ENCODE results near the gene RASGRP2. TPM values are rescaled to one million over a fixed set of nuclear protein-coding genes. Genes with fewer than 3 reads are reported as not detected.

Gene RASGRP2
- polyA plus RNA-seq, 3 donors, result 5.1 to 7.6 (median 5.9) TPM

GRCh38 chr11:64724863-64725532 is 18.9 kb downstream of the RASGRP2 start:
- no peak for DNase-seq (ENCODE audit: extremely low read depth in 1 of 11, low read depth in 9 of 11, low spot score in 4 of 11)

DNA sequence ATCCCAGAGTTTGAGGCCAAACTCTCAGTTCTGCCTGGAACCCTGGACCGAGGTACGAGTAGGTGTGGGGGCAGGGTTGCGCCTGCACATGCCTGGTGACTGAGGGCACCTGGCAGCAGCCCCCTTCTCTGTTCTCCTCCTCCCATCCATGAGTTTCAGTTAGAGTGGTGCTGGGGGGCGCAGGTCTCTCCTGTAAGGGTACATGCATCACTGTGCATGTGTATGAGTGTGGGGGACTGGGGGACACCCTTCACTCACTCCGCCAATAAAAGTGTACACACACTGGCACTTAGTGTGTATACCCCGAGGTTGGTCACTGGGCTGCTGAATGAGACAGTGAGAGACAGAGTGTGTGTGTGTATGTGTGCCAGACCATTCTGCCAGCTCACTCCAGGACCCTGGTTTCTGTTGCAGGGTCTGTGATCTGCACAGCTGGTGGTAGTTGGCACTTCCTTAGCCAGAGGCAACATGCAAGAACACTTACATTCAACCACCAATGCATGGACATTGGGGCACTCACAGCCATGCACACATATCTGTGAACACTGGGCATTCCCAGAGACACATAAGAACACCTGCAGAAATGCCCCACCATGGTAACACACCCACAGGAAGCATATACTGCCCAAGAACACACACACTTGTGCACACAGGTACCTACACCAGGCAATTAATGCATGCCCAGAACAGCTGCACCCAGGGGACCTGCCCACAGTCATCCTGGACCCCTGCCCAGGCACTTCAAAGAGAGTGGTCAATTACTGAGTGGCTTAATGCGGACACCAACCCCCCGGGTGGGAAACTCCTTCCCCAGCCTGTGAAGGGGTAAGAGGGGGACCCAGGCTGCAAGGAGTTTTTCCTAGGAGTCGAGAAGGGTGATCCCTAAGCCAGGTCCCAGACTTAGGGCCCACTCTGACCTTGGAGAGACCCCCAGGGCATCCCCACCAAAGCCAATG is 19.8 kb downstream of the RASGRP2 start:
- no peak for DNase-seq (ENCODE audit: extremely low read depth in 1 of 11, low read depth in 9 of 11, low spot score in 4 of 11)

- no peak for DNase-seq (ENCODE audit: extremely low read depth in 1 of 11, low read depth in 9 of 11, low spot score in 4 of 11)
Measured at GRCh38 chr11:64723117-64723906, 20.6 kb downstream of the RASGRP2 start, which contains the start of gene NRXN2. NRXN2 (minus strand) TSS chr11:64723197; CDS start chr11:64713699, 9,498 bp downstream.

GRCh38 chr11:64722141-64723065 is 21.5 kb downstream of the RASGRP2 start:
- DNase-seq (ENCODE audit: extremely low read depth in 1 of 11, low read depth in 9 of 11, low spot score in 4 of 11), result no peak

GRCh38 chr11:64721359-64721699 is 22.6 kb downstream of the RASGRP2 start:
- no peak for DNase-seq (ENCODE audit: extremely low read depth in 1 of 11, low read depth in 9 of 11, low spot score in 4 of 11)

DNA sequence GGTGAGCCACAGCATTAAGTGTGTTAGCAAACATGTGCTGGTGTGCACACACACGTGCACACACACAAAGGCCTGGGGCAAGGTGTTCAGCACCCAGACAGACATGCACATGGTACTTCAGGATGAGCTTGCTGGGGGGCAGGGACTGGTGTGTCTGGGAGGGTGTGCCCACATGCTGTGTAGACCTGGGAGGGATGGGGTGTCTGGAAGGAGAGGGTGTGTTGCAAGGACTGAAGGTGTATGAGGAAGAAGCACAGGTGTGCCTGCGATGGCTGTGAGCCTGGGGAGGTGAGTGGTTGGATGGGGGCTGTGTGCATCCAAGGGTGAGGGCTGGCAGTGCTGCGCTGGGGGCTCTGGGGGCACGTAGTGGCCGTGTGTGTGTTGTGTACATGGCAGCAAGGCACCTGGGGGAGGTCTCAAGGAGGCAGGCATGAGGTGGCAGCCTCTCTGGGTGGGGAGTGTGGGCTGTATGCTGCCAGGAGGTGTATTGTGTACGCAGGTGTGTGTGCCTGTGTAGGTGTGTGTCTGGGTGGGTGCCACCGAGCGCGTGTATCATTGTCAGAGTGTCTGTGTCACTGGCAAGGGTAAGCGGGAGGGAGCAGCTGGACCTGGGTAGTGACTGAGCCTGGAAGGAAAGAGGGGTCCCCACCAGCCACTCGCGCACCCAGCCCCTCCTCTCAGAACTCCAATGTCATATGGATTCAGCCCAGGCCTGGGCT is 23.1 kb downstream of the RASGRP2 start:
- DNase-seq (ENCODE audit: extremely low read depth in 1 of 11, low read depth in 9 of 11, low spot score in 4 of 11), result no peak

GRCh38 chr11:64720167-64720566 is 23.8 kb downstream of the RASGRP2 start:
- no peak for DNase-seq (ENCODE audit: extremely low read depth in 1 of 11, low read depth in 9 of 11, low spot score in 4 of 11)

GRCh38 chr11:64719406-64719805 is 24.5 kb downstream of the RASGRP2 start:
- DNase-seq (ENCODE audit: extremely low read depth in 1 of 11, low read depth in 9 of 11, low spot score in 4 of 11), result no peak

DNA sequence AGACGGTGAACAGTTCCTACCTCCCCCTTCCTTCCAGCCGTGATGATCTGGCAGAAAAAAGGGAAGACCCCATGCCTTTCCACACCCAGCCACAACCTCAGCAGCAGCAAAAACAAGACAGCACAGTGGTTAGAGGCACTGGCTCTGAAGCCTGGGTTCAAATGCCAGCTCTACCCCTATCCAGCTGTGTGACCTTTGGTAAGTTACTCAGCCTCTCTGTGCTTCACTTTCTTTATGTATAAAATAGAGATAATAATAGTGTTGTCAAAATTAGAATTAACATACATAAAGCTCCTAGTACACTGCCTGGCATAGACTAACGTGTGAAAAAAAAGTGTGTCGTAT is 25.2 kb downstream of the RASGRP2 start:
- no peak for DNase-seq (ENCODE audit: extremely low read depth in 1 of 11, low read depth in 9 of 11, low spot score in 4 of 11)

GRCh38 chr11:64718084-64718779 is 25.7 kb downstream of the RASGRP2 start:
- no peak for DNase-seq (ENCODE audit: extremely low read depth in 1 of 11, low read depth in 9 of 11, low spot score in 4 of 11)

- no peak for DNase-seq (ENCODE audit: extremely low read depth in 1 of 11, low read depth in 9 of 11, low spot score in 4 of 11)
Measured at GRCh38 chr11:64717268-64717578, 26.7 kb downstream of the RASGRP2 start.

- DNase-seq (ENCODE audit: extremely low read depth in 1 of 11, low read depth in 9 of 11, low spot score in 4 of 11), result no peak
Measured at GRCh38 chr11:64716473-64717267, 27.3 kb downstream of the RASGRP2 start.

DNA sequence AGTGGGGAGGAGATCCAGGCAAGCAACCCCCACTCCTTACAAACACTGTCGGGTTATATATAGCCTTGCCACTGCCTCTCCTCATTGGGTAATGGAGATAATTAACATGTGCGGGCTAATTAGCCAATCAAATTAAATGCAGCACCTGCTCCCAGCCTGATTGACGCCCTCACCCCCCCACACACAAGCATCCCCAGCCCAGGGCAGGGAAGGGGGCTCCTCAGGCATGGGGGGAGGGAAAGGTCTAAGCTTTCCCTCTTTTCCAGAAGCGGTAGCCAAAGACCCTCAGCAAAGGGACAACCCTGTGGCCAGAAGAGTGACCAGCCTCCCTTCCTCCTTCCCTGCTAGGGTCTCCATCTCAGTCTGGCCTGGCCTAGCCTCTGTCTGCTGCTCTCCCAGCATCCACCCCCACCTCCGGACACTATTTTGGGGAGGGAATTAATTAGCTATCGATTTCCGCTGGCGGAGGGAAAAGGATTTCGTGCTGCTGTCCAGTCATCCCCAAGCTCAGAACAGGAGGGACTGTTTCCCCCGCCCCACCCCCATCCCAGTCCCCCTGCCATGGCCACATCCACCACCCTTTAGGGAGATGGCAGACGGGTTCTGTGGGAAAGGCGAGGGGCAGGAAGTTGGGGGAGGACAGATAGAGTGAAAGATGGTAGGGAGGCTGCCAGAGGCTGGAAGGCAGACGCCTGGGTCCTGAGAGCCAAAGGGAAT is 28.0 kb downstream of the RASGRP2 start:
- DNase-seq (ENCODE audit: extremely low read depth in 1 of 11, low read depth in 9 of 11, low spot score in 4 of 11), result no peak

- no peak for DNase-seq (ENCODE audit: extremely low read depth in 1 of 11, low read depth in 9 of 11, low spot score in 4 of 11)
Measured at GRCh38 chr11:64715110-64715509, 28.8 kb downstream of the RASGRP2 start.

DNA sequence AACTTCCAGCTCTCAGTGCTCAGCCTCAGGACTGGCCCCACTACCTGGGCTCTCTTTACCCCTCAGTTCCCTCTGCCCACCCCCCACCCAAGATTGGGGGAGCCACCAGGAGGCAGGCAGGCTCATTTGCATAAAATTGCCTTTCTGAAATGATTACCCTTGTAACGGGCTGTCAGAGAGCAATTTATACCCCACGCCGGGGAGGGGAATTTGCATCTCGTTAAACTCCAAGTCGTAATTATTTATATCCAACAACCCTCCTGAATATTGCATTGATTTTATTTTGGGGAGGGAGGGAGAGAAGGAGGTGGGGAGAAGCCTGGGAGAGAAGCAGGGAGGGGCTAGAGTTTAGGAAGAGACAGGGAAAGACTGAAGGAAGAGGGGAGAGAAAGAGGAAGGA is 29.3 kb downstream of the RASGRP2 start:
- DNase-seq (ENCODE audit: extremely low read depth in 1 of 11, low read depth in 9 of 11, low spot score in 4 of 11), result no peak

GRCh38 chr11:64713781-64714363 is 30.1 kb downstream of the RASGRP2 start:
- no peak for DNase-seq (ENCODE audit: extremely low read depth in 1 of 11, low read depth in 9 of 11, low spot score in 4 of 11)
